A673 (cell line): ENCODE data around the gene MFF.

Source experiments
- EZH2 ChIP-seq: fragments of 200-600 bp; sonication (generic); IDR thresholded peaks from 2 replicates; pipeline ENCODE4 v1.6.1; 2017; ENCODE audit warnings: borderline replicate concordance, low read depth, mild to moderate bottlenecking, mixed read lengths, antibody characterized with exemption, low read length; ENCODE audit not compliant: poor library complexity, severe bottlenecking
- TF ChIP-seq, protein P1 (sequence below): fragments of 300-800, 200-600 bp; sonication (generic); conservative IDR thresholded peaks from 2 replicates; pipeline ENCODE4 v1.5.1; 2017; ENCODE audit warnings: low read depth, mild to moderate bottlenecking, antibody characterized with exemption, low read length, moderate library complexity, mixed read lengths

DNA sequence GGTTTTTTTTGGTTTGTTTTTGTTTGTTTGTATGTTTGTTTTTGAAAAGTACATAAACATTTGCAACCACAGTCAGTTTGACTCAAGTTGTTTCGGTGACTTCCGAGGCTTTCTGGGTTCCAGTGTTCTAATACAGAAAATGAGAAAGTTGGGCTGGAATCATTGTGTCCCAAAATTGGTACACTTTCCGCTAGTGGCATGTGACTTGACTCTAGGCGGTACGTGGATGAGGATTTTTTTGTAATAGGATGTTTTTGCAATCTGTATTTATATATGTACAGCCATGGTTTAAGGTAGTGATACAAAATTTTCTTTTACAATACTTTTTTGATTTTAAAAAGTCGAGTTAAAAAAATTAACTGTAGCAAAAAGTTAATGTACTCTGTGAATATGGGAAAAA, 1.7 kb downstream of the MFF start:
- TF ChIP-seq, protein P1, sequence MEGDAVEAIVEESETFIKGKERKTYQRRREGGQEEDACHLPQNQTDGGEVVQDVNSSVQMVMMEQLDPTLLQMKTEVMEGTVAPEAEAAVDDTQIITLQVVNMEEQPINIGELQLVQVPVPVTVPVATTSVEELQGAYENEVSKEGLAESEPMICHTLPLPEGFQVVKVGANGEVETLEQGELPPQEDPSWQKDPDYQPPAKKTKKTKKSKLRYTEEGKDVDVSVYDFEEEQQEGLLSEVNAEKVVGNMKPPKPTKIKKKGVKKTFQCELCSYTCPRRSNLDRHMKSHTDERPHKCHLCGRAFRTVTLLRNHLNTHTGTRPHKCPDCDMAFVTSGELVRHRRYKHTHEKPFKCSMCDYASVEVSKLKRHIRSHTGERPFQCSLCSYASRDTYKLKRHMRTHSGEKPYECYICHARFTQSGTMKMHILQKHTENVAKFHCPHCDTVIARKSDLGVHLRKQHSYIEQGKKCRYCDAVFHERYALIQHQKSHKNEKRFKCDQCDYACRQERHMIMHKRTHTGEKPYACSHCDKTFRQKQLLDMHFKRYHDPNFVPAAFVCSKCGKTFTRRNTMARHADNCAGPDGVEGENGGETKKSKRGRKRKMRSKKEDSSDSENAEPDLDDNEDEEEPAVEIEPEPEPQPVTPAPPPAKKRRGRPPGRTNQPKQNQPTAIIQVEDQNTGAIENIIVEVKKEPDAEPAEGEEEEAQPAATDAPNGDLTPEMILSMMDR, result no peak
- no peak for TF ChIP-seq EZH2
